WTC11 (cell line): ENCODE measurements around the gene TWIST2.

ENCODE experiments used
- ATF1 ChIP-seq: sonication (generic); formaldehyde crosslinking; IDR thresholded peaks from 2 replicates; pipeline ENCODE4 v1.8.1; 2023; ENCODE audit warnings: mild to moderate bottlenecking, moderate library complexity, missing genetic modification reagents
- GABPB1 ChIP-seq: sonication (generic); formaldehyde crosslinking; IDR thresholded peaks from 2 replicates; pipeline ENCODE4 v1.8.1; 2023; ENCODE audit warnings: mild to moderate bottlenecking, missing genetic modification reagents
- SMAD3 ChIP-seq: sonication (generic); formaldehyde crosslinking; IDR thresholded peaks from 2 replicates; pipeline ENCODE4 v1.8.0; 2022; ENCODE audit warnings: missing genetic modification reagents, mild to moderate bottlenecking, borderline replicate concordance
- SP1 ChIP-seq: sonication (generic); formaldehyde crosslinking; conservative IDR thresholded peaks from 2 replicates; pipeline ENCODE4 v1.8.1; 2022; ENCODE audit warnings: missing genetic modification reagents
- TCF7 ChIP-seq: sonication (generic); formaldehyde crosslinking; IDR thresholded peaks from 2 replicates; pipeline ENCODE4 v1.8.0; 2022; ENCODE audit warnings: mild to moderate bottlenecking, low read depth, missing genetic modification reagents, moderate library complexity
- TEAD4 ChIP-seq: sonication (generic); formaldehyde crosslinking; IDR thresholded peaks from 2 replicates; pipeline ENCODE4 v1.8.0; 2022; ENCODE audit warnings: mild to moderate bottlenecking, missing genetic modification reagents
- TP53 ChIP-seq: sonication (generic); formaldehyde crosslinking; IDR thresholded peaks from 2 replicates; pipeline ENCODE4 v1.8.1; 2023; ENCODE audit warnings: mild to moderate bottlenecking, missing genetic modification reagents
- TF ChIP-seq, protein P1 (sequence below): sonication (generic); formaldehyde crosslinking; IDR thresholded peaks from 2 replicates; pipeline ENCODE4 v1.8.0; 2022; ENCODE audit warnings: mild to moderate bottlenecking, missing genetic modification reagents
- TF ChIP-seq, protein P2 (sequence below): fragments of 200-600 bp; IDR thresholded peaks from 2 replicates; pipeline ENCODE4 v1.8.0; 2022; ENCODE audit warnings: antibody characterized with exemption
- TF ChIP-seq, protein P3 (sequence below): fragments of 250-450 bp; sonication (Bioruptor Pico); conservative IDR thresholded peaks from 2 replicates; pipeline ENCODE4 v1.9.0; 2021; ENCODE audit warnings: mild to moderate bottlenecking
- TF ChIP-seq, protein P4 (sequence below): fragments of 250-450 bp; sonication (Bioruptor Pico); IDR thresholded peaks from 2 replicates; pipeline ENCODE4 v2.1.2; 2022; ENCODE audit warnings: mild to moderate bottlenecking, moderate library complexity
- TF ChIP-seq, protein P5 (sequence below): sonication (generic); formaldehyde crosslinking; IDR thresholded peaks from 2 replicates; pipeline ENCODE4 v1.8.1; 2022; ENCODE audit warnings: missing genetic modification reagents, borderline replicate concordance
- TF ChIP-seq, protein P6 (sequence below): sonication (generic); formaldehyde crosslinking; IDR thresholded peaks from 2 replicates; pipeline ENCODE4 v1.8.1; 2023; ENCODE audit warnings: mild to moderate bottlenecking, missing genetic modification reagents
- TF ChIP-seq, protein P7 (sequence below): sonication (generic); formaldehyde crosslinking; IDR thresholded peaks from 2 replicates; pipeline ENCODE4 v1.8.0; 2022; ENCODE audit warnings: mild to moderate bottlenecking, missing genetic modification reagents

DNA sequence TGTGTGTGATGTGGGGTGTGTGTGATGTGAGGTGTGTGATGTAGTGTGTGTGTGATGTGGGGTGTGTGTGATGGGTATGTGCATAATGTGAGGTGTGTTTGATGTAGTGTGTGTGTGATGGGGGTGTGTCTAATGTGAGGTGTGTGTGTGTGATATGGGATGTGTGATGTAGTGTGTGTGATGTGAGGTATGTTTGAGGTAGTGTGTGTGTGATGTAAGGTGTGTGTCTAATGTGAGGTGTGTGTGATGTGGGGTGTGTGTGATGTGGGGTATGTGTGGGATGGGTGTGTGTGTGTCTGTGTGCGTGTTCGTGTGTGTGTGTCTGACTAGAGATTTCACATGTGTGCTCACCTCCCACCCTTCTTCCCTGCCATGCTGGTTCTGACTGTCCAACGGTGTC lies 56.3 kb downstream of the TWIST2 start:
- TF ChIP-seq, protein P1, sequence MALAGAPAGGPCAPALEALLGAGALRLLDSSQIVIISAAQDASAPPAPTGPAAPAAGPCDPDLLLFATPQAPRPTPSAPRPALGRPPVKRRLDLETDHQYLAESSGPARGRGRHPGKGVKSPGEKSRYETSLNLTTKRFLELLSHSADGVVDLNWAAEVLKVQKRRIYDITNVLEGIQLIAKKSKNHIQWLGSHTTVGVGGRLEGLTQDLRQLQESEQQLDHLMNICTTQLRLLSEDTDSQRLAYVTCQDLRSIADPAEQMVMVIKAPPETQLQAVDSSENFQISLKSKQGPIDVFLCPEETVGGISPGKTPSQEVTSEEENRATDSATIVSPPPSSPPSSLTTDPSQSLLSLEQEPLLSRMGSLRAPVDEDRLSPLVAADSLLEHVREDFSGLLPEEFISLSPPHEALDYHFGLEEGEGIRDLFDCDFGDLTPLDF: no peak
- TF ChIP-seq TEAD4 (CRISPR knock-in tag): no peak
- TF ChIP-seq, protein P2, sequence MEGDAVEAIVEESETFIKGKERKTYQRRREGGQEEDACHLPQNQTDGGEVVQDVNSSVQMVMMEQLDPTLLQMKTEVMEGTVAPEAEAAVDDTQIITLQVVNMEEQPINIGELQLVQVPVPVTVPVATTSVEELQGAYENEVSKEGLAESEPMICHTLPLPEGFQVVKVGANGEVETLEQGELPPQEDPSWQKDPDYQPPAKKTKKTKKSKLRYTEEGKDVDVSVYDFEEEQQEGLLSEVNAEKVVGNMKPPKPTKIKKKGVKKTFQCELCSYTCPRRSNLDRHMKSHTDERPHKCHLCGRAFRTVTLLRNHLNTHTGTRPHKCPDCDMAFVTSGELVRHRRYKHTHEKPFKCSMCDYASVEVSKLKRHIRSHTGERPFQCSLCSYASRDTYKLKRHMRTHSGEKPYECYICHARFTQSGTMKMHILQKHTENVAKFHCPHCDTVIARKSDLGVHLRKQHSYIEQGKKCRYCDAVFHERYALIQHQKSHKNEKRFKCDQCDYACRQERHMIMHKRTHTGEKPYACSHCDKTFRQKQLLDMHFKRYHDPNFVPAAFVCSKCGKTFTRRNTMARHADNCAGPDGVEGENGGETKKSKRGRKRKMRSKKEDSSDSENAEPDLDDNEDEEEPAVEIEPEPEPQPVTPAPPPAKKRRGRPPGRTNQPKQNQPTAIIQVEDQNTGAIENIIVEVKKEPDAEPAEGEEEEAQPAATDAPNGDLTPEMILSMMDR: no peak
- TF ChIP-seq TP53 (CRISPR knock-in tag): no peak
- no peak for TF ChIP-seq SP1 (CRISPR knock-in tag)
- TF ChIP-seq, protein P3, sequence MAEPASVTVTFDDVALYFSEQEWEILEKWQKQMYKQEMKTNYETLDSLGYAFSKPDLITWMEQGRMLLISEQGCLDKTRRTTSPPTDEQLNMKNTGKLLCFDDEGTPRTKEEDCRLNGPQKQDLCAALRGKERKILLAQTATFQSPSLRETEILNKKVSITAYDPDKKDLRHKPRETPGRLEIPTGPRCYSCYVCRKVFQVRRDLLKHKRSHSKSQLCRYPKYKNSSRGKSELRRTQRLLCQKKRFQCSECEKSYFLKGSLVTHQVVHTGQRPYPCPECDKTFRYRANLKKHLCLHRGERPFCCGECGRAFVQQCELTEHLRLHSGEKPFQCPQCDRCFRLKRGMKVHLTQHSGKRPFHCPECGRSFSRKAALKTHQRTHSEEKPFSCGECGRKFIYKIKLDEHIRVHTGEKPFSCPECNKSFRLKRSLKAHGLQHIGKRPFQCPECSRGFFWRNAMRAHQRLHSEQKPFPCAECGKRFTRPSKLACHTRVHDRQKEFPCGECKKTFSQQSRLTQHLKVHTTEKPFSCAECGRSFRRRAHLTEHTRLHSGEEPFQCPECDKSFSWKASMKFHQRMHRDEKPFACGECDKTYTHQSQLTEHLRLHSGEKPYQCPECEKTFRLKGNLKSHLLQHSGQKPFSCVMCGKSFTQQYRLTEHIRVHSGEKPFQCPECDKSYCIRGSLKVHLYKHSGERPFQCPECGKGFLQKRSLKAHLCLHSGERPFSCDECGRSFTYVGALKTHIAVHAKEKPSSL (CRISPR knock-in tag): no peak
- no peak for TF ChIP-seq ATF1 (CRISPR knock-in tag)
- TF ChIP-seq, protein P4, sequence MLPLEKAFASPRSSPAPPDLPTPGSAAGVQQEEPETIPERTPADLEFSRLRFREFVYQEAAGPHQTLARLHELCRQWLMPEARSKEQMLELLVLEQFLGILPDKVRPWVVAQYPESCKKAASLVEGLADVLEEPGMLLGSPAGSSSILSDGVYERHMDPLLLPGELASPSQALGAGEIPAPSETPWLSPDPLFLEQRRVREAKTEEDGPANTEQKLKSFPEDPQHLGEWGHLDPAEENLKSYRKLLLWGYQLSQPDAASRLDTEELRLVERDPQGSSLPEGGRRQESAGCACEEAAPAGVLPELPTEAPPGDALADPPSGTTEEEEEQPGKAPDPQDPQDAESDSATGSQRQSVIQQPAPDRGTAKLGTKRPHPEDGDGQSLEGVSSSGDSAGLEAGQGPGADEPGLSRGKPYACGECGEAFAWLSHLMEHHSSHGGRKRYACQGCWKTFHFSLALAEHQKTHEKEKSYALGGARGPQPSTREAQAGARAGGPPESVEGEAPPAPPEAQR (CRISPR knock-in tag): no peak
- TF ChIP-seq, protein P5, sequence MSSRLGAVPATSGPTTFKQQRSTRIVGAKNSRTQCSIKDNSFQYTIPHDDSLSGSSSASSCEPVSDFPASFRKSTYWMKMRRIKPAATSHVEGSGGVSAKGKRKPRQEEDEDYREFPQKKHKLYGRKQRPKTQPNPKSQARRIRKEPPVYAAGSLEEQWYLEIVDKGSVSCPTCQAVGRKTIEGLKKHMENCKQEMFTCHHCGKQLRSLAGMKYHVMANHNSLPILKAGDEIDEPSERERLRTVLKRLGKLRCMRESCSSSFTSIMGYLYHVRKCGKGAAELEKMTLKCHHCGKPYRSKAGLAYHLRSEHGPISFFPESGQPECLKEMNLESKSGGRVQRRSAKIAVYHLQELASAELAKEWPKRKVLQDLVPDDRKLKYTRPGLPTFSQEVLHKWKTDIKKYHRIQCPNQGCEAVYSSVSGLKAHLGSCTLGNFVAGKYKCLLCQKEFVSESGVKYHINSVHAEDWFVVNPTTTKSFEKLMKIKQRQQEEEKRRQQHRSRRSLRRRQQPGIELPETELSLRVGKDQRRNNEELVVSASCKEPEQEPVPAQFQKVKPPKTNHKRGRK (CRISPR knock-in tag): no peak
- TF ChIP-seq, protein P6, sequence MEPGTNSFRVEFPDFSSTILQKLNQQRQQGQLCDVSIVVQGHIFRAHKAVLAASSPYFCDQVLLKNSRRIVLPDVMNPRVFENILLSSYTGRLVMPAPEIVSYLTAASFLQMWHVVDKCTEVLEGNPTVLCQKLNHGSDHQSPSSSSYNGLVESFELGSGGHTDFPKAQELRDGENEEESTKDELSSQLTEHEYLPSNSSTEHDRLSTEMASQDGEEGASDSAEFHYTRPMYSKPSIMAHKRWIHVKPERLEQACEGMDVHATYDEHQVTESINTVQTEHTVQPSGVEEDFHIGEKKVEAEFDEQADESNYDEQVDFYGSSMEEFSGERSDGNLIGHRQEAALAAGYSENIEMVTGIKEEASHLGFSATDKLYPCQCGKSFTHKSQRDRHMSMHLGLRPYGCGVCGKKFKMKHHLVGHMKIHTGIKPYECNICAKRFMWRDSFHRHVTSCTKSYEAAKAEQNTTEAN (CRISPR knock-in tag): no peak
- TF ChIP-seq, protein P7, sequence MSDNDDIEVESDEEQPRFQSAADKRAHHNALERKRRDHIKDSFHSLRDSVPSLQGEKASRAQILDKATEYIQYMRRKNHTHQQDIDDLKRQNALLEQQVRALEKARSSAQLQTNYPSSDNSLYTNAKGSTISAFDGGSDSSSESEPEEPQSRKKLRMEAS (CRISPR knock-in tag): no peak
- no peak for TF ChIP-seq SMAD3 (CRISPR knock-in tag)
- no peak for TF ChIP-seq GABPB1 (CRISPR knock-in tag)
- no peak for TF ChIP-seq TCF7 (CRISPR knock-in tag)
